ENCODE data around the gene AFAP1. TPM values are rescaled to one million over a fixed set of nuclear protein-coding genes. Genes with fewer than 3 reads are reported as not detected.

Gene AFAP1
- total and polyA plus RNA-seq, 2 of the 8 experiments (the other 6 are each of a cell fraction or from before 2014, with no cell fraction given) = 3.6 to 18.2 TPM

DNA sequence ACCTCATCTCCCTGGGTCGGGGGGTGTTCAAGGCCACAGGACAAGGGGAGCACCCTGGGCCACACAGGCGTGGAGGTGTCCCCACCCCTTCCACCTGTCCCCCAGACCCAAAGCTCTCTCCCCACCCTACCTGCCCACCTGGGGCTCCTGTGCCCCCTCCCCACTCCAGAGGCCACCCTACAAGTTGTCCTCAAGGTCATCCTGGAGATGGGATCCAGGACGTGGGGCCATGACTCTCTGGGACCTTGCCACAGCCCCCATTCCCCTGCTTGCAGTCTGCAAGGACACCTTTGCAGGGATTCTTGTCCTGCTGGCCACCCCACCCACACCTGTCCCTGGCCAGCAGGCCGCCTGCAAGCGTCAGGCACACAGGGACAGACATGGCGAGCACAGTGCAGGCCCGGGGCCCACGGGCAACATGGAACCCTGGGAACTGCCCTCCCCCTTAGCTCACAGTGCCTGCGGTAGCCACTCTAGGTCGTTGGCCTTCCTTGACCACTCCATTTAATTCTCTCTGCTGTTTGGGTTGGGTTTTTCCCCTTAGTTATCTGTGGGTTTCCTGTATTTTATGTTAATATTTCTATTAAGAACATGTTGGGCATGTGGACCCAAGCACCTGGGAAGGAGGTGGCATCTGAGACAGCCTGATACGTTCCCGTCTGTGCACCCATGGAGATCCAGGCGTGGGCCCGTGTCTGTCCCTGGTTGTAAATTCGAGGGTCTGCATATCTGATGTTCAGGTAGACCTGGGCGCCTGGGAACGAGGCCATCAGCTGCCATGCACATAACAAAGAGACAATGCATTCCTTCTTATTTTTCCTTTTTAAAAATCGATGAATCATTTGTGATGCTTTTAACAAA lies 197.5 kb downstream of the AFAP1 start:
- no peak overlapping the region for H4K91ac ChIP-seq (replicated peaks; ENCODE audit: insufficient read length, low read length)
- no peak overlapping the region for H3K27ac ChIP-seq (ENCODE audit: low read depth, low read length)
- 86% methylated on average over 17 of the region's 18 CpGs; no CpG with 5 or more reads in 1 of the 2 experiments for WGBS, 2 experiments (ENCODE audit: extremely low coverage in 1 of 2, insufficient coverage in 1 of 2, insufficient read length in 1 of 2, insufficient replicate concordance in 2 of 2, low coverage in 1 of 2, low lambda C conversion rate in 2 of 2, missing lambda C conversion rate in 1 of 2)
- no peaks in the 10 kb centered on the region for H3K4me1 ChIP-seq (replicated peaks in 1 of 4; ENCODE audit: control insufficient read depth in 3 of 4, insufficient read depth in 4 of 4, low read length in 3 of 4)
- TF ChIP-seq TEAD4 (IDR thresholded peaks at IDR 0.05; ENCODE audit: low read depth, low read length) (no peak), CTBP2 (IDR thresholded peaks at IDR 0.05; ENCODE audit: borderline replicate concordance, insufficient read depth, insufficient read length, low read length) (no peak)
- no peak overlapping the region for H2AK5ac ChIP-seq (ENCODE audit: low read depth, low read length)
- no peak overlapping the region for H2BK12ac ChIP-seq (ENCODE audit: low read depth, low read length)
- H3K9ac ChIP-seq (replicated peaks in 1 of 4; ENCODE audit: extremely low read depth in 1 of 4, low read depth in 3 of 4, low read length in 3 of 4) = no peak overlapping the region
- H3K4me3 ChIP-seq (ENCODE audit: extremely low read depth in 1 of 4, insufficient read depth in 2 of 4, low read depth in 3 of 4, low read length in 4 of 4) = no peak overlapping the region
- no peaks in the 10 kb centered on the region for H3K79me1 ChIP-seq (ENCODE audit: low read depth, low read length)
- H2BK5ac ChIP-seq (ENCODE audit: low read depth, low read length) = no peak overlapping the region
- H2AFZ ChIP-seq (ENCODE audit: low read length) = no peak overlapping the region
- H2BK20ac ChIP-seq (ENCODE audit: low read length) = no peak overlapping the region
- H3K56ac ChIP-seq (replicated peaks; ENCODE audit: insufficient read length, low read depth, low read length) = no peak overlapping the region
- no peaks in the 10 kb centered on the region; a peak in 1 of 7 replicates for H3K27me3 ChIP-seq (replicated peaks in 1 of 4; ENCODE audit: control insufficient read depth in 3 of 4, extremely low read depth in 1 of 4, insufficient read depth in 3 of 4, low read length in 3 of 4)
- peaks cover 0 to 7% of the 10 kb centered on the region in 2 experiments for H4K20me1 ChIP-seq (replicated peaks in 1 of 2; ENCODE audit: control insufficient read depth in 1 of 2, insufficient read depth in 2 of 2, low read length in 2 of 2)
- ChIA-PET CTCF (ENCODE audit: partially characterized antibody) (interaction anchor here (0.5 to 1.2 kb wide), 2 partner anchors 19 to 151 kb away, joined by 3 to 4 read pairs; no protein-coding TSS in a partner anchor), POLR2A (ENCODE audit: partially characterized antibody) (no interaction called here)
- H3K14ac ChIP-seq (ENCODE audit: insufficient read length) = no peak overlapping the region
- H3K23ac ChIP-seq (ENCODE audit: insufficient read length) = no peak overlapping the region
- H3K18ac ChIP-seq (ENCODE audit: extremely low read depth, low read length) = no peak overlapping the region
- no peak for DNase-seq (ENCODE audit: low read depth in 1 of 2, low spot score in 2 of 2)
- no peaks in the 10 kb centered on the region for H3K9me3 ChIP-seq (ENCODE audit: insufficient read depth in 2 of 2, low read depth in 1 of 2, low read length in 1 of 2)
- FAIRE-seq = no peak
- H3K79me2 ChIP-seq (ENCODE audit: control insufficient read depth in 1 of 2, insufficient read depth in 2 of 2, low read length in 2 of 2) = no peaks in the 10 kb centered on the region
- H2BK15ac ChIP-seq (ENCODE audit: low read length) = no peak overlapping the region
- no peaks in the 10 kb centered on the region for H3K36me3 ChIP-seq (ENCODE audit: control insufficient read depth in 2 of 4, insufficient read depth in 4 of 4, low read length in 3 of 4)
- no peak overlapping the region for H4K5ac ChIP-seq (ENCODE audit: insufficient read length, low read depth, low read length)
- H4K8ac ChIP-seq (ENCODE audit: extremely low read depth, insufficient read depth, low read length) = no peak overlapping the region; the same call in 1 of the 2 replicates
- H3K23me2 ChIP-seq (ENCODE audit: low read depth, low read length) = no peaks in the 10 kb centered on the region
- H2BK120ac ChIP-seq (replicated peaks; ENCODE audit: low read depth, low read length) = no peak overlapping the region
- H3K4me2 ChIP-seq (ENCODE audit: insufficient read depth in 1 of 2, low read depth in 2 of 2, low read length in 2 of 2) = no peak overlapping the region
- H3K4ac ChIP-seq (replicated peaks; ENCODE audit: insufficient read length, low read depth, low read length) = peak overlapping the region; percentile 23

All from H1 (cell line).